ENCODE results near the gene CGN. TPM values are rescaled to one million over a fixed set of nuclear protein-coding genes. Genes with fewer than 3 reads are reported as not detected.

CGN gene
- total and polyA plus RNA-seq, 2 of the 13 experiments (the other 11 are each of a cell fraction or from before 2014, with no cell fraction given), result 0.75 to 0.81 TPM

- TF ChIP-seq, protein P1, sequence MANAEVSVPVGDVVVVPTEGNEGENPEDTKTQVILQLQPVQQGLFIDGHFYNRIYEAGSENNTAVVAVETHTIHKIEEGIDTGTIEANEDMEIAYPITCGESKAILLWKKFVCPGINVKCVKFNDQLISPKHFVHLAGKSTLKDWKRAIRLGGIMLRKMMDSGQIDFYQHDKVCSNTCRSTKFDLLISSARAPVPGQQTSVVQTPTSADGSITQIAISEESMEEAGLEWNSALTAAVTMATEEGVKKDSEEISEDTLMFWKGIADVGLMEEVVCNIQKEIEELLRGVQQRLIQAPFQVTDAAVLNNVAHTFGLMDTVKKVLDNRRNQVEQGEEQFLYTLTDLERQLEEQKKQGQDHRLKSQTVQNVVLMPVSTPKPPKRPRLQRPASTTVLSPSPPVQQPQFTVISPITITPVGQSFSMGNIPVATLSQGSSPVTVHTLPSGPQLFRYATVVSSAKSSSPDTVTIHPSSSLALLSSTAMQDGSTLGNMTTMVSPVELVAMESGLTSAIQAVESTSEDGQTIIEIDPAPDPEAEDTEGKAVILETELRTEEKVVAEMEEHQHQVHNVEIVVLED (CRISPR knock-in tag; IDR thresholded peaks at IDR 0.05; ENCODE audit: borderline replicate concordance), result peak; percentile 52; the same call in 1 of the 2 replicates
- TF ChIP-seq IRF2 (CRISPR knock-in tag; IDR thresholded peaks at IDR 0.05), result no peak
- TF ChIP-seq U2AF1 (optimal IDR thresholded peaks at IDR 0.05; ENCODE audit: low read depth, low read length), result peak; percentile 33
- no peak for TF ChIP-seq ZBTB49 (CRISPR knock-in tag; IDR thresholded peaks at IDR 0.05; ENCODE audit: borderline replicate concordance)
- peak; percentile 68; the same call in 1 of the 2 replicates for TF ChIP-seq ZNF160 (CRISPR knock-in tag; IDR thresholded peaks at IDR 0.05)
- TF ChIP-seq JARID2 (CRISPR knock-in tag; IDR thresholded peaks at IDR 0.05; ENCODE audit: insufficient replicate concordance), result no peak
- TF ChIP-seq ZSCAN30 (CRISPR knock-in tag; IDR thresholded peaks at IDR 0.05), result no peak
- no peak for TF ChIP-seq ZZZ3 (CRISPR knock-in tag; IDR thresholded peaks at IDR 0.05; ENCODE audit: borderline replicate concordance)
- no peak for TF ChIP-seq MTF2 (CRISPR knock-in tag; IDR thresholded peaks at IDR 0.05; ENCODE audit: borderline replicate concordance)
- TF ChIP-seq, protein P2, sequence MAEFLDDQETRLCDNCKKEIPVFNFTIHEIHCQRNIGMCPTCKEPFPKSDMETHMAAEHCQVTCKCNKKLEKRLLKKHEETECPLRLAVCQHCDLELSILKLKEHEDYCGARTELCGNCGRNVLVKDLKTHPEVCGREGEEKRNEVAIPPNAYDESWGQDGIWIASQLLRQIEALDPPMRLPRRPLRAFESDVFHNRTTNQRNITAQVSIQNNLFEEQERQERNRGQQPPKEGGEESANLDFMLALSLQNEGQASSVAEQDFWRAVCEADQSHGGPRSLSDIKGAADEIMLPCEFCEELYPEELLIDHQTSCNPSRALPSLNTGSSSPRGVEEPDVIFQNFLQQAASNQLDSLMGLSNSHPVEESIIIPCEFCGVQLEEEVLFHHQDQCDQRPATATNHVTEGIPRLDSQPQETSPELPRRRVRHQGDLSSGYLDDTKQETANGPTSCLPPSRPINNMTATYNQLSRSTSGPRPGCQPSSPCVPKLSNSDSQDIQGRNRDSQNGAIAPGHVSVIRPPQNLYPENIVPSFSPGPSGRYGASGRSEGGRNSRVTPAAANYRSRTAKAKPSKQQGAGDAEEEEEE (CRISPR knock-in tag; IDR thresholded peaks at IDR 0.05; ENCODE audit: borderline replicate concordance), result no peak
- TF ChIP-seq POLR2A (IDR thresholded peaks at IDR 0.05; ENCODE audit: insufficient read depth in 1 of 2, low read depth in 2 of 2, low read length in 2 of 2), result peak; percentile 98 to 100
- no peak; the same call in 1 of the 2 replicates for TF ChIP-seq PHF20 (CRISPR knock-in tag; IDR thresholded peaks at IDR 0.05)
- no peak for TF ChIP-seq ZNF180 (CRISPR knock-in tag; IDR thresholded peaks at IDR 0.05; ENCODE audit: borderline replicate concordance, low read depth)
- TF ChIP-seq MXD1 (CRISPR knock-in tag; IDR thresholded peaks at IDR 0.05), result peak; percentile 83; the same call in 1 of the 2 replicates
- 0 out of 2 replicates have a peak, but pooled peaks have one; percentile 28 for TF ChIP-seq ZNF614 (CRISPR knock-in tag; IDR thresholded peaks at IDR 0.05; ENCODE audit: borderline replicate concordance)
- TF ChIP-seq KLF12 (CRISPR knock-in tag; IDR thresholded peaks at IDR 0.05; ENCODE audit: borderline replicate concordance), result peak; percentile 51; the same call in 1 of the 2 replicates
- peak; percentile 35; the same call in 1 of the 2 replicates for TF ChIP-seq MAF1 (CRISPR knock-in tag; IDR thresholded peaks at IDR 0.05; ENCODE audit: borderline replicate concordance)
- TF ChIP-seq TMF1 (CRISPR knock-in tag; IDR thresholded peaks at IDR 0.05; ENCODE audit: low read depth), result peak; percentile 90
Measured at GRCh38 chr1:151540021-151540981, 29.1 kb downstream of the CGN start, which contains the start of gene TUFT1 (continued).
